HG03354 (cell line): Measurements from ENCODE around the gene NHLRC4.

Experiments used
- ATAC-seq: cut with Tn5 transposase; IDR thresholded peaks from one replicate; pipeline ENCODE4 v1.9.1; 2021; ENCODE audit warnings: mild to moderate bottlenecking; ENCODE audit not compliant: unreplicated experiment, poor library complexity, severe bottlenecking

The NHLRC4 gene

DNA sequence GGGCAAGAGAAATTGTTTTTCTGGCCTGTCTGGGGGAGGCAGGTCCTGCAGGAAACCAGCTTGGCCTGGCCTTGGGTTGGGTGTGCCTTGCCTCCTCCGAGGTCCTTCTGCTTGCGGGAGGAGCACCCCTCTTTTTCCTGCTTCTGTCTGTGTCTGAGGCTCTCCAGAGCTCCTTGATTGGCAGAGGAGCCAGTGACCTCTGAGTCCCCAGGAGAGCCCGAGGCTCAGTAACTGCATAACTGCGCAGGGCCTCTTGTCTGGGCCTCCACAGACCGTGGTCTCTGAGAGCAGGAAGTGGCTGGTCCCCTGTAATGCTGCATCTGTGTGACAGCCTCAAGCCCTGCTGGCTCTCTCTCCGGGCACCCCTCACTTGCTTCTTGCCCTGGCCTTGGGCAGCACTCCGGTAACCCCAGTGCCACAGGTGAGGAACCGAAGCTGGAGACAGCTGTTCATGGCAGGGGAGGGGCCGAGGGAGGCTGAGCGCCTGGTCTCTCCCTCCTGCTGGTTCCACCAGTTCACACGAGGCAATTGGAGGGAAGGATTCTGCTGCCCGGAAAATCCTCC, 37.7 kb upstream of the NHLRC4 start:
- ATAC-seq, result no peak

DNA sequence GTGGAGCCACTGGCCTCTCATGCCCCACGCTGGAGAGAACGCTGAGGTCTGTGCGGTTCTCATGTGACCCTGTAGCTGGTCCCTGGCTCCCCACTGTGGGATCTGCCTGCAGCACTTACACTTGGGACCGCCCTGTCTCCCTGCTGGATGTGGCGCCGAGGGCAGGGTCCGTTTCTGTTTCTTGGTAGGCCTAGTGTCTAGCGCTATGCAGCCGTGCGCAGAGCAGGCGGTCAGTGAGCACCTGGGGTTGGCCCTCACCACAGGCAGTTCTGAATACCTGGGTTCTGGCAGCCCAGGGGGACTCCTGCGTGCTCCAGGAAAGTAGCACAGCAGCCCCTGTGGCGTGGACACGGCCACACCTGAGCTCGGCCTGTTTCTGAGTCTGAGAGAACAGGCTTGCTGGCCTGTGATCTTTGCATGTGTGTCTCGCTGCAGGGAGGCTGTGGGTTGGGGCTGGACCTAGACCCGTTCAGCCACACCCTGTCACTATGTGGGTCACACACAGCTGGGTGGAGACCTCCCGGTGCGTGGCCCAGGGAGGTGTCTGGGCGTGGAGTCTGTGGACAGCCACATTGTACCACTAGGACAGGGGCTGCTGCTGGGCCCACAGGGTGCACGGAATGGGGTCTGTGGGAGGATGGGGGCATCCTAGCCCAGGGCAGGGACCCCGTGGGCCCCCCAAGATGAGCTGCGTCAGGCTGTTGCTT, 36.5 kb upstream of the NHLRC4 start:
- no peak for ATAC-seq

DNA sequence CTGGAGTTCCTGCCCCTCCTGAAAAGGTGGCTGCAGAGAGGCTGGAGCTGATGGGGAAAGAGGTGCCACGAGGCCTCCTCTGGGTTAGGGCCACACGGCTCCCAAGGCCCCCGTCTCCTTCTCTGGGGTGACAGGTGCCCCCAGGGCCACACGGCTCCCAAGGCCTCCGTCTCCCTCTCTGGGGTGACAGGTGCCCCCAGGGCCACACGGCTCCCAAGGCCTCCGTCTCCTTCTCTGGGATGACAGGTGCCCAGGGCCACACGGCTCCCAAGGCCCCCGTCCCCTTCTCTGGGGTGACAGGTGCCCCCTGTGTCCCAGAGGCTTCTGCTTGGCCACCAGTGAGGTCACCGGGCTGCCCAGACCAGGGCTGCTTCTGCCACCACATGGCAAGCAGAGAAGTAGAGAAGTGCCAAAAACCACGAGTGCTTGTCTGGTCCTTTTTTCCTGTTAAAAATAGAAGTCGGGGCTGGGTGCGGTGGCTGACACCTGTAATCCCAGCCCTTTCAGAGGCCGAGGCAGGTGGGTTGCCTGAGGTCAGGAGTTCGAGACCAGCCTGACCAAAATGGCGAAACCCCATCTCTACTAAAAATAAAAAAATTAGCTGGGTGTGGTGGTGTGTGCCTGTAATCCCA, 35.2 kb upstream of the NHLRC4 start:
- no peak for ATAC-seq

- no peak for ATAC-seq
These were observed 33.2 kb upstream of the NHLRC4 start for GRCh38 chr16:533391-534123.

GRCh38 chr16:534135-534534, 32.7 kb upstream of the NHLRC4 start:
- ATAC-seq, result no peak

GRCh38 chr16:534856-535445, 31.9 kb upstream of the NHLRC4 start:
- no peak for ATAC-seq

GRCh38 chr16:535446-536405, 31.1 kb upstream of the NHLRC4 start:
- no peak for ATAC-seq

- no peak for ATAC-seq
These were observed 30.1 kb upstream of the NHLRC4 start for GRCh38 chr16:536746-537145.

GRCh38 chr16:537415-538335, 29.1 kb upstream of the NHLRC4 start:
- no peak for ATAC-seq

DNA sequence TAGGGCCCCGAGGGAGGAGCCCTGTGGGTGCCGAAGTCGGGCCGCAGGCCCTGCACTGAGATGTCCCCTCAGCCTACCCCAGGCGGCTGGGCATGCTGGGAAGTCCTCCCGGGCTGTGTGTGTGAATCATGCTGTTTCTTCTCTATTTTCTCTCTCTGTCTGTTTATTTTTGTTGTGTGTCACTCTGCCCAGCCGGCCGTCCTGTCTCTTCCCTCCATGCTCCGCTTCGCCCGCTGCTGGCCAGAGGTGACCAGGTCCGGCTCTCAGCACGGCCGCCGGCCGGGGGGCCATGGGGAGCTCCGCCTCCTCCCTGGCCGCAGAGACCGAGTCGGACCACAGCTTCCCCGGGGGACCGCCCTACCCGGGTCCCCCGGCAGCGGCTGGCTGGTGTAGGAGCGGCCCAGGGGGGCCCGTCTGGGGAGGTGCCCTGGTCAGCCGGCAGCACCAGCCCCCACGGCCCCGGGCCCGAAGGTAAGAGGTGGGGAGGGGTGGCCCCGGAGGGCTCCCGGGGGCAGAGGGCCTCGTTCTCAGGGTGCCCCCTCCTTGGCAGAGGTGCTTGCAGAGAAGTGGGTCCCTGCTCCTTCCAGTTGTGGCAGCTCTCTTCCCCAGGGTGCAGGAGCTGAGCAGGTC, 26.8 kb upstream of the NHLRC4 start:
- ATAC-seq, result no peak

DNA sequence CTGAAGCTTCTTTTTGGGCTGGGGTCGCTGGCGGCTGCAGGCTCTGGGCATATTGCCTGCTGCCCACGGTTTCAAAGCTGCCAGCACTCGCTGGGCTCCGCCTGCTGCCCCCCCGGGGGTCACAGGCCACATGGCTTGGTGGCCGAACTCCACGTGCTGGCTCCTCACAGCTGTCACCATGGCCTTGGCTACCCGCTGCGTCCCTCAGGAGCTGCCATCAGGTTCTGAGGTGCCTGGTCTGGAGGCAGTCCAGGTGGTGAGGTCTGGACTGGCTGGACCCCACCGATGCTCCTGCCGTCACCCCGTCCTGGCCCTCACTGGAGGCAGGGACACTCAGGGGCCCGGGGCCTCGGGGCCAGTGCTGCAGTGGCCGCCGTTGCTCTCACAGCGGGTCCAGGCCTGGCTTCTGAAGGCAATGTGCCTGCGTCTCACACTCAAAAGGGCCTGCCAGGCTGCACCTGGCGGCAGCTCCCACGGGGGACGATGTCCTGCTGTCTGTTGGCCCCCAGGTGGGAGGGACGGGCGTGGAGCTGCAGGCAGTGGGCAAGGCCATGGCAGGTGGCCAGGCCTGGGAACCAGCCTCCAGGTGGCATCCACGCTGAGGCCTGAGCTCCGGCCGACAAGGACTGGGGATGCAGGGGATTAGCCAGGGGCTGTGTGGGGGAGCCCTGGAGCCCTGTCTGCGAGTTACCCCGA, 26.0 kb upstream of the NHLRC4 start:
- ATAC-seq, result no peak

DNA sequence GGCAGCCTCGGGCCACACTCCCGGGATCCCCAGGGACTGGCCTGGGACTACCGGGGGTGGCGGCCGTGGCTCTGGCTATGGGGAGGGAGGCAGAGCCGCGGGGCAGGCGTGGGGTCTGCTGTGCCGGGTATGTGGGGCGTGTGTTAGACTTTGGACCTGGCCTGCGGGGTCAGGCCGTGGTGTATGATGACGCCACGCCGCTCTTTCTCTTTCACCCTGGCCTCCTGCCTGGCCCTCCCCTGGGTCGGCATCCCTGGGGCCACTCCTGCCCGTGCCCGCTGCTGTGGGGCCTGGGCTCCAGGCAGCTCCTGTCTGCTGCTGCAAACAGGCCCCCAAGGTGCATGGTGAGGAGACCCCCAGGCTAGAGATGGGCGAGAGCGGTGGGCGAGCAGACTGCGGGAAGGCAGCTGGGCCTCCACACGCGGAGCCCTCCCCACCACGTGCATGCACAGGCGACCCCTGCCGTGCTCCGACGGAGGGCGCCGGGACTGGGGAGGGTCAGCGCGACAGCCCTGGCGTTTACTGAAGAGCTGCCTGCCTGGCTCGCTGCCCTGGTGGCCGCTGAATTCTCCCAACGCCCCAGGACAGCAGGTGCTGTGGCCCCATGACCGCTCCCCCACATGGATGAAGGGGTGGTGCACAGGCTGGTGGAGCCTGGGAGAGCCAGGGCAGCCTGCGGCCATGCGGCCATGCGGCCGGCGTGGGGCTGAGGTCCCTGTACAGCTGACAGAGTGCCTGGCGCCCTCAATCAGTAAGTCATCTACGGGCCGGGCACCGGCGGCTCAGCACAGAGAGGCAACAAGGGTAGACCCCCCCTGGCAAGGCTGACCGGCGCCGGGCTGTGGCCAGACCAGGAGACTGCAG, 23.3 kb upstream of the NHLRC4 start:
- no peak for ATAC-seq

DNA sequence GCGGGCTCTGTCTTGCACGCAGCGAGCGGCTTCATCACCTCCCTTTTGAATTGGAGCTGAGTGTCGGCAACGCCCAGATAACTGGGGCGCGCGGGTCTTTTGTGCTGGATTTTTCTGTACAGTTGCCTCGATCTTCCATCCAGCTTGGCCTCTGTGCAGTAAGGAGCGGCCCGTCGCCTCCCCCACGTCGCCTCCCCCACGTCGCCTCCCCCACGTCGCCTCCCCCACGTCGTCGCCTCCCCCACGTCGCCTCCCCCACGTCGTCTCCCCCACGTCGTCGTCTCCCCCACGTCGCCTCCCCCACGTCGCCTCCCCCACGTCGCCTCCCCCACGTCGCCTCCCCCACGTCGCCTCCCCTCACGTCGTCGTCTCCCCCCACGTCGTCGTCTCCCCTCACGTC, 22.3 kb upstream of the NHLRC4 start:
- no peak for ATAC-seq

DNA sequence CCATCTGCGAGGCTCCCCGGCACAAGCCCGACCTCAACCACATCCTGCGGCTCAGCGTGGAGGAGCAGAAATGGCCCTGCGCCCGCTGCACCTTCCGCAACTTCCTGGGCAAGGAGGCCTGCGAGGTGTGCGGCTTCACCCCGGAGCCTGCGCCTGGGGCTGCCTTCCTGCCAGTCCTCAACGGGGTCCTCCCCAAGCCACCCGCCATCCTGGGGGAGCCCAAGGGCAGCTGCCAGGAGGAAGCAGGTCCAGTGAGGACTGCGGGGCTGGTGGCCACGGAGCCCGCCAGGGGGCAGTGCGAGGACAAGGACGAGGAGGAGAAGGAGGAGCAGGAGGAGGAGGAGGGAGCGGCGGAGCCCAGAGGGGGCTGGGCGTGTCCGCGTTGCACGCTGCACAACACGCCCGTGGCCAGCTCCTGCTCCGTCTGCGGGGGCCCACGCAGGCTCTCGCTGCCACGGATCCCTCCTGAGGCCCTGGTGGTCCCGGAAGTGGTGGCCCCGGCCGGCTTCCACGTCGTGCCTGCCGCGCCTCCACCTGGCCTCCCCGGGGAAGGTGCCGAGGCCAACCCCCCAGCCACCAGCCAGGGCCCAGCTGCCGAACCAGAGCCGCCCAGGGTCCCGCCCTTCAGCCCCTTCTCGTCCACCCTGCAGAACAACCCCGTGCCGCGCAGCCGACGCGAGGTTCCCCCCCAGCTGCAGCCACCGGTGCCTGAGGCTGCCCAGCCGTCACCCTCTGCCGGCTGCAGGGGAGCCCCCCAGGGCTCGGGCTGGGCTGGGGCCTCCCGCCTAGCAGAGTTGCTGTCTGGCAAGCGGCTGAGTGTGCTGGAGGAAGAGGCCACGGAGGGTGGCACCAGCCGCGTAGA, 19.7 kb upstream of the NHLRC4 start:
- no peak for ATAC-seq

DNA sequence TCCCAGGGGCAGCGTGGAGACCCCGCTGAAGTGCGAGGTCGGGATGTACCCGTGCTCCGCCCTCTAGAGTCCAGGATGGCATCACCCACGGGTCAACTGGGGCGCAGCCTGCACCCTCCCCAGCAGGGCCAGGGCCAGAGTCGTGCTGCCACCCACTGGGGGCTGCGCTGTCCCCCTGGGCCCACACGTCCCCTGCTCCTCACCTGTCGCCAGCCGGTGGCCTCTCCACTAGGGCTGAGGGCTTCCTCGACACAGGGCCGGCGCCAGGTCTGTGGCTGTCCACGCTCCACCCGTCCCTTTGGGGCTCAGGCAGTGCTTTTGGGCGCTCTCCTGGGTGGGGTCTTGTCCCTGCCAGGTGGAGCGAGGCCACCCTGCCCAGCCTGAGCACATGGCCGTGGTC, 18.2 kb upstream of the NHLRC4 start:
- ATAC-seq, result no peak
